Measurements from ENCODE around the gene RBM10. TPM values are rescaled to one million over a fixed set of nuclear protein-coding genes. Genes with fewer than 3 reads are reported as not detected.

RBM10 gene
- total and polyA plus RNA-seq, 2 experiments from 2014 or later, result 26.4 to 29.2 TPM

GRCh38 chrX:47174376-47174775 is 29.4 kb downstream of the RBM10 start:
- TF ChIP-seq EZH2phosphoT487 (IDR thresholded peaks at IDR 0.05; ENCODE audit: low read depth, severe bottlenecking, unreplicated experiment), result no peak
- TF ChIP-seq EZH2 (IDR thresholded peaks at IDR 0.05; ENCODE audit: borderline replicate concordance), result no peak
- TF ChIP-seq, protein P1, sequence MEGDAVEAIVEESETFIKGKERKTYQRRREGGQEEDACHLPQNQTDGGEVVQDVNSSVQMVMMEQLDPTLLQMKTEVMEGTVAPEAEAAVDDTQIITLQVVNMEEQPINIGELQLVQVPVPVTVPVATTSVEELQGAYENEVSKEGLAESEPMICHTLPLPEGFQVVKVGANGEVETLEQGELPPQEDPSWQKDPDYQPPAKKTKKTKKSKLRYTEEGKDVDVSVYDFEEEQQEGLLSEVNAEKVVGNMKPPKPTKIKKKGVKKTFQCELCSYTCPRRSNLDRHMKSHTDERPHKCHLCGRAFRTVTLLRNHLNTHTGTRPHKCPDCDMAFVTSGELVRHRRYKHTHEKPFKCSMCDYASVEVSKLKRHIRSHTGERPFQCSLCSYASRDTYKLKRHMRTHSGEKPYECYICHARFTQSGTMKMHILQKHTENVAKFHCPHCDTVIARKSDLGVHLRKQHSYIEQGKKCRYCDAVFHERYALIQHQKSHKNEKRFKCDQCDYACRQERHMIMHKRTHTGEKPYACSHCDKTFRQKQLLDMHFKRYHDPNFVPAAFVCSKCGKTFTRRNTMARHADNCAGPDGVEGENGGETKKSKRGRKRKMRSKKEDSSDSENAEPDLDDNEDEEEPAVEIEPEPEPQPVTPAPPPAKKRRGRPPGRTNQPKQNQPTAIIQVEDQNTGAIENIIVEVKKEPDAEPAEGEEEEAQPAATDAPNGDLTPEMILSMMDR (IDR thresholded peaks at IDR 0.05; ENCODE audit: poor library complexity), result no peak

GRCh38 chrX:47174846-47175587 is 30.0 kb downstream of the RBM10 start:
- 91% methylated on average over 14 of the region's 23 CpGs for WGBS (ENCODE audit: low lambda C conversion rate, missing lambda C conversion rate)
- Histone ChIP-seq H3K27me3 (no peaks in the 10 kb centered on the region), H3K4me2 (no peak overlapping the region), H3K36me3 (replicated peaks; ENCODE audit: insufficient read depth, low read depth) (no peaks in the 10 kb centered on the region), H2AFZ (no peak overlapping the region), H3K9me3 (ENCODE audit: low read depth) (no peaks in the 10 kb centered on the region), H3K4me3 (no peak overlapping the region), H3K4me1 (ENCODE audit: insufficient read depth) (no peaks in the 10 kb centered on the region), H3K9me2 (replicated peaks; ENCODE audit: insufficient read depth) (no peaks in the 10 kb centered on the region), H4K20me1 (ENCODE audit: insufficient read depth, poor library complexity, severe bottlenecking) (no peaks in the 10 kb centered on the region), H3K79me2 (no peaks in the 10 kb centered on the region), H3K27ac (no peak overlapping the region)
- peak; percentile 2 for DNase-seq (ENCODE audit: low spot score)
- TF ChIP-seq EZH2 (IDR thresholded peaks at IDR 0.05; ENCODE audit: borderline replicate concordance), result no peak
- TF ChIP-seq EZH2phosphoT487 (IDR thresholded peaks at IDR 0.05; ENCODE audit: low read depth, severe bottlenecking, unreplicated experiment), result no peak
- TF ChIP-seq, protein P1 (IDR thresholded peaks at IDR 0.05; ENCODE audit: poor library complexity), result no peak

More at GRCh38 chrX:47174376-47174775, 29.4 kb downstream of the RBM10 start:
- no peaks in the 10 kb centered on the region for H3K79me2 ChIP-seq
- DNase-seq (ENCODE audit: low spot score), result no peak
- no peak overlapping the region for H3K4me3 ChIP-seq
- H3K4me1 ChIP-seq (ENCODE audit: insufficient read depth), result no peaks in the 10 kb centered on the region
- no peaks in the 10 kb centered on the region for H3K36me3 ChIP-seq (replicated peaks; ENCODE audit: insufficient read depth, low read depth)
- H3K4me2 ChIP-seq, result no peak overlapping the region
- no peaks in the 10 kb centered on the region for H3K27me3 ChIP-seq
- H2AFZ ChIP-seq, result no peak overlapping the region
- H4K20me1 ChIP-seq (ENCODE audit: insufficient read depth, poor library complexity, severe bottlenecking), result no peaks in the 10 kb centered on the region
- H3K27ac ChIP-seq, result no peak overlapping the region
- WGBS (ENCODE audit: low lambda C conversion rate, missing lambda C conversion rate), result 87% methylated on average over 12 of the region's 12 CpGs
- no peaks in the 10 kb centered on the region for H3K9me2 ChIP-seq (replicated peaks; ENCODE audit: insufficient read depth)
- H3K9me3 ChIP-seq (ENCODE audit: low read depth), result no peaks in the 10 kb centered on the region

- H3K36me3 ChIP-seq (replicated peaks; ENCODE audit: insufficient read depth, low read depth), result no peaks in the 10 kb centered on the region
Measured at GRCh38 chrX:47175588-47175980, 30.6 kb downstream of the RBM10 start.

GRCh38 chrX:47176101-47176740 is 31.2 kb downstream of the RBM10 start:
- Histone ChIP-seq H3K4me2 (no peak overlapping the region), H3K36me3 (replicated peaks; ENCODE audit: insufficient read depth, low read depth) (no peaks in the 10 kb centered on the region), H2AFZ (no peak overlapping the region), H3K4me1 (ENCODE audit: insufficient read depth) (no peaks in the 10 kb centered on the region), H3K4me3 (no peak overlapping the region), H3K79me2 (no peaks in the 10 kb centered on the region), H3K27me3 (no peaks in the 10 kb centered on the region), H3K9me2 (replicated peaks; ENCODE audit: insufficient read depth) (no peaks in the 10 kb centered on the region), H4K20me1 (ENCODE audit: insufficient read depth, poor library complexity, severe bottlenecking) (no peaks in the 10 kb centered on the region), H3K9me3 (ENCODE audit: low read depth) (no peaks in the 10 kb centered on the region), H3K27ac (no peak overlapping the region)
- 93% methylated on average over 19 of the region's 23 CpGs for WGBS (ENCODE audit: low lambda C conversion rate, missing lambda C conversion rate)
- DNase-seq (ENCODE audit: low spot score), result no peak
- TF ChIP-seq, protein P1 (IDR thresholded peaks at IDR 0.05; ENCODE audit: poor library complexity), result no peak
- TF ChIP-seq EZH2 (IDR thresholded peaks at IDR 0.05; ENCODE audit: borderline replicate concordance) (no peak), EZH2phosphoT487 (IDR thresholded peaks at IDR 0.05; ENCODE audit: low read depth, severe bottlenecking, unreplicated experiment) (no peak)

More at GRCh38 chrX:47175588-47175980, 30.6 kb downstream of the RBM10 start:
- no peaks in the 10 kb centered on the region for H3K4me1 ChIP-seq (ENCODE audit: insufficient read depth)
- H2AFZ ChIP-seq, result no peak overlapping the region
- H3K9me3 ChIP-seq (ENCODE audit: low read depth), result no peaks in the 10 kb centered on the region
- no peak overlapping the region for H3K4me3 ChIP-seq
- TF ChIP-seq EZH2phosphoT487 (IDR thresholded peaks at IDR 0.05; ENCODE audit: low read depth, severe bottlenecking, unreplicated experiment) (no peak), EZH2 (IDR thresholded peaks at IDR 0.05; ENCODE audit: borderline replicate concordance) (no peak)
- H3K27me3 ChIP-seq, result no peaks in the 10 kb centered on the region
- 91% methylated on average over 11 of the region's 12 CpGs for WGBS (ENCODE audit: low lambda C conversion rate, missing lambda C conversion rate)
- no peak overlapping the region for H3K4me2 ChIP-seq
- DNase-seq (ENCODE audit: low spot score), result no peak
- no peaks in the 10 kb centered on the region for H3K9me2 ChIP-seq (replicated peaks; ENCODE audit: insufficient read depth)
- H4K20me1 ChIP-seq (ENCODE audit: insufficient read depth, poor library complexity, severe bottlenecking), result no peaks in the 10 kb centered on the region
- no peaks in the 10 kb centered on the region for H3K79me2 ChIP-seq
- no peak overlapping the region for H3K27ac ChIP-seq

Measured in hepatocyte (in vitro differentiated cells).